ENCODE measurements around the gene PRSS36. TPM values are rescaled to one million over a fixed set of nuclear protein-coding genes. Genes with fewer than 3 reads are reported as not detected.

The PRSS36 gene
- total RNA-seq, 1 experiment from 2014 or later: 0.23 TPM

- Histone ChIP-seq H3K9me3 (ENCODE audit: control insufficient read depth, insufficient read depth, low read depth, low read length) (no peaks in the 10 kb centered on the region), H3K36me3 (ENCODE audit: control insufficient read depth, insufficient read depth, low read length) (no peaks in the 10 kb centered on the region), H3K27me3 (ENCODE audit: control insufficient read depth, insufficient read depth, low read length) (no peaks in the 10 kb centered on the region), H3K4me3 (ENCODE audit: low read depth in 2 of 2, low read length in 2 of 2) (no peak overlapping the region), H3K27ac (ENCODE audit: low read length) (no peak overlapping the region), H3K4me1 (ENCODE audit: control insufficient read depth, insufficient read depth, low read length) (peaks cover 9% of the 10 kb centered on the region)
- no TSS peak for BruUV-seq (replicated peaks)
- CTCF ChIA-PET: interaction anchor here (0.5 to 0.7 kb wide), 4 partner anchors 18 to 359 kb away, joined by 3 to 9 read pairs (median 4); no protein-coding TSS in a partner anchor
- POLR2A ChIA-PET: no interaction called here
- TF ChIP-seq CTCF (IDR thresholded peaks at IDR 0.05) (no peak), POLR2AphosphoS5 (IDR thresholded peaks at IDR 0.05; ENCODE audit: low read depth, low read length) (no peak)
- in situ Hi-C loops (cut with HindIII; ENCODE audit: low pct_unique_long_range_greater_than_20kb, low sequenced_read_pairs): no loop called here
- ATAC-seq (no peak), DNase-seq (ENCODE audit: low read depth, low spot score) (no peak)
- intact Hi-C loops (cut with micrococcal nuclease; ENCODE audit: unreplicated experiment): no loop called here
These were observed 15.0 kb downstream of the PRSS36 start for GRCh38 chr16:31134625-31135534.

GRCh38 chr16:31134091-31134571, 15.7 kb downstream of the PRSS36 start:
- Histone ChIP-seq H3K9me3 (ENCODE audit: control insufficient read depth, insufficient read depth, low read depth, low read length) (no peaks in the 10 kb centered on the region), H3K4me1 (ENCODE audit: control insufficient read depth, insufficient read depth, low read length) (peaks cover 9% of the 10 kb centered on the region)
- BruUV-seq (replicated peaks): no TSS peak

More at GRCh38 chr16:31134091-31134571, 15.7 kb downstream of the PRSS36 start:
- POLR2A ChIA-PET: no interaction called here
- DNase-seq (ENCODE audit: low read depth, low spot score) (no peak), ATAC-seq (no peak)
- CTCF ChIA-PET: interaction anchor here (0.5 to 0.7 kb wide), 2 partner anchors 17 to 260 kb away, joined by 4 to 9 read pairs; no protein-coding TSS in a partner anchor
- in situ Hi-C loops (cut with HindIII; ENCODE audit: low pct_unique_long_range_greater_than_20kb, low sequenced_read_pairs) (no loop called here), intact Hi-C loops (cut with micrococcal nuclease; ENCODE audit: unreplicated experiment) (no loop called here)
- H3K4me3 ChIP-seq (ENCODE audit: low read depth in 2 of 2, low read length in 2 of 2): no peak overlapping the region
- TF ChIP-seq REST (IDR thresholded peaks at IDR 0.05; ENCODE audit: insufficient read depth in 1 of 2, low read depth in 2 of 2, low read length in 1 of 2) (no peak), TCF7L2 (IDR thresholded peaks at IDR 0.05; ENCODE audit: low read depth, low read length) (no peak), CTCF (IDR thresholded peaks at IDR 0.05) (no peak), POLR2AphosphoS5 (IDR thresholded peaks at IDR 0.05; ENCODE audit: low read depth, low read length) (no peak)
- H3K27me3 ChIP-seq (ENCODE audit: control insufficient read depth, insufficient read depth, low read length): no peaks in the 10 kb centered on the region
- no peak overlapping the region for H3K27ac ChIP-seq (ENCODE audit: low read length)
- H3K36me3 ChIP-seq (ENCODE audit: control insufficient read depth, insufficient read depth, low read length): no peaks in the 10 kb centered on the region
